Activated CD8-positive, alpha-beta memory T cell treated with anti-CD3 and anti-CD28 coated beads for 1 hour (primary cell): ENCODE results near the gene NCS1.

Experiments
- DNase-seq, 2 donors: peaks; one replicate each; pipeline ENCODE4 v3.0.0-alpha.2; 2020; ENCODE audit warnings: low read depth in 1 of 2; ENCODE audit errors: extremely low read depth in 1 of 2

Gene NCS1

GRCh38 chr9:130211548-130212226, 39.5 kb downstream of the NCS1 start:
- DNase-seq: no peak

DNA sequence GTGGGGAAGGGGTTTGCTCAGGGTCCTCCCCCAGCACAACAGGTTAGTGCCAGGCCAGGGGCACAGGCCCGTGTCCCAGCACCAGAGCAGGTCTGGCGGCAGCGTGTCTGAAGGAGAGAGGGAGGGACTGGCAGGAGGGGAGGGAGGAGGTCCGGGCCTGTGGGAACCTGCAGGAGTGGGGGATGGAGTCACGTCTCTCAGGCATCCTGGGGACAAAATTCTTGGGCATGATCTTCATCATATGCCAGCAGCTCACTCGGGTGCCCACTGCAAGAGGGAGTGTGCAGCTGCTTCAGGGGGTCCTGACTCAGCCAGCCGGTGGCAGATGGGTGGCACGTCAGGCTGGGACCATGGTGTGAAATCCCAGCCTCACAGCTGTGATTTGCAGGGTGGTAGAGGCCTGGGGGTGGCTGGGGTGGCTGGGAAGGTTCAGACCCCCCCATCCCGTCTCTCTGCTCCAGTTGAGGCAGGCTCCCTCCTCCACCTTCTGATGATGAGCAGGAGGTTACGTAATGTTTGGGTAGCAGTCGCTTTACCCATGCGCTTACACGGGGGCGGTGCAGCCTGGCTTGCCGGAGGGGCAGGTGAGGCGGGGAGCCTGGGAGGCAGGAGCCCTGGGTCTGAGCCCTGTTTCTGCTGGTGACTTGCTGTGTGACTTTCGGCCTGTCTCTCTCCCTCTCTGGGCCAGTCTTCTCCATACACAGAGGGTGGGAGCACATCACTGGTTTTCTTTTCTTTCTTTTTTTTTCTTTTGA, 40.5 kb downstream of the NCS1 start:
- DNase-seq: no peak

- DNase-seq: no peak
Observed at GRCh38 chr9:130213911-130214761, 41.9 kb downstream of the NCS1 start.

DNA sequence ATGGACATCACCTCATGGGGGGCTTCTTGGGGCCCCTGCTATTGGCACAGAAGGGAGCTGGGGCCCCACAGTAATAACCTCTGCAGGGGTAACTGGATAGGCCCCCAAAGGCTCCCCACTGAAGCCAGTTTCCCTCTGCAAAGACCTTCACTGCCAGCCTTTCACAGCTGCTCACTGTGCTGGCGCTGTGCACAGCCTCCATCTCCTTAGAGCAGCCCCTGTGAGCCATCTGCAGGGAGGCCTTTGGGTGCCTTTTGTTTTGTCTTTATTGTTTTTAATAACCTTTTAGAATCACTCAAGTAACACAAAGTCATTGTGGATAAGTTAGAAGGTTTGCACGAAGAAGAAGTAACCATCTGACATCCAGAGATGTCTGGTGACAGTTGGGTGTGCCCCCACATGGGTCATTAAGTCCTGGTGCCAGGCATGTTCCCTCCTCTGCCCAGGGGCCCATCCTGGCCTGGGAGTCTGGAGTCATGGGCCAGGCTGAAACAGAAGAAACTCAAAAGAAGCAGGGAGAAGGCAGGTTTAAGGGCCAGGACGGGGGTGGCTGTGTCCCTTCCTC, 42.7 kb downstream of the NCS1 start:
- no peak for DNase-seq

- no peak for DNase-seq
Observed at GRCh38 chr9:130215341-130216119, 43.3 kb downstream of the NCS1 start.

GRCh38 chr9:130217838-130218237, 45.6 kb downstream of the NCS1 start:
- no peak for DNase-seq

GRCh38 chr9:130219661-130220096, 47.5 kb downstream of the NCS1 start:
- DNase-seq: no peak

- DNase-seq: no peak
Observed at GRCh38 chr9:130220352-130220751, 48.1 kb downstream of the NCS1 start.

DNA sequence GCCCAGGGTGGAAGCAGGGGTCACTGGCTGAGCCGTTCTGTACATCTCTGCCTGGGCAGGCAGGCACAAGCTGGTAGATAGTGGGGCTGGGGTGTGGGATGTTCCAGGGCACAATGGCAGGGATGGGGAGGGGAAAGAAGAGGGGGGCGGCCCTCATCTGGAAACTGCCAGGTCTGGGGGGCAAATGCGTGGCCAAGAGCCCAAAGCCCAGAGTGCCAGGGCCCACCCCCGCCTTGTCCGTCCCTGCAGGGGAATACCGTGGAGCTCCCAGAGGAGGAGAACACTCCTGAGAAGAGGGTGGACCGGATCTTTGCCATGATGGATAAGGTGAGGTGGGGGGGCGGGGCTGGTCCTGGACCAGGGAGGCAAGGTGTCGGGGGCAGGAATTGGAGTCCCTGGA, 50.6 kb downstream of the NCS1 start:
- no peak for DNase-seq

DNA sequence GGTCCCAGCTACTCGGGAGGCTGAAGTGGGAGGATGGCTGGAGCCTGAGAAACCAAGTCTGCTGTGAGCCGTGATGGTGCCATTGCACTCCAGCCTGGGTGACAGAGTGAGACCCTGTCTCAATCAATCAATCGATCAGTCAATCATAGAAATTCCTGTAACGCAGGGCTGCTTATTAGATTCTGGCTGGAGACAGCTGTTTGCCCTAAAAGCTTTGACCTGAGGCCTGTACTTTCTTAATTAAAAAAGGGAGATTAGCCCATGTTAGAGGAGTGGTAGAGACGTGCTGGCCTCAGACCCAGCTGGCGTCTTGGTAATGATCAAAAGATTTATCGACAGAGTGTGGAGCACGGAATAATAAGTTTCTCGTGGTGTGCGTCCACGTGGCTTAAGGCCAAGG, 52.9 kb downstream of the NCS1 start:
- no peak for DNase-seq

GRCh38 chr9:130225586-130225985, 53.4 kb downstream of the NCS1 start:
- DNase-seq: no peak

GRCh38 chr9:130226112-130226511, 53.9 kb downstream of the NCS1 start:
- no peak for DNase-seq

DNA sequence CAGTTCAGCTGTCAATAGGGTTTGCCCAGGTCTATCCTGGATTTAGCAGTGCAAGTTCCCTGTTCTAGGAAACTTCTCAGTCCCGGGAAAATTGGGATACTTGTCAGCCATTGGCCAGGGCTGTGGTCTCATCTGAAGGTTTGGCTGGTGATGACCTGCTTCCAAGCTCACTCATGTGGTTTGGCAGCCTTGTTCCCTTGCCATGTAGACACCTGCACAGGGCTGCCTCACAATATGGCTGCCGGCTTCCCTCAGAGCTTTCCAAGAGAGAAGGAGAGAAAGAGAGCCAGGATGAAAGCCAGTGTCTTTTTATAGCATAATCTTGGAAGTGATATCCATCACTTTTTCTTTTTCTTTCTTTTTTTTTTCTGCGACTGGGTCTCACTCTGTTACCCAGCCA, 55.6 kb downstream of the NCS1 start:
- no peak for DNase-seq

- no peak for DNase-seq
Observed at GRCh38 chr9:130229759-130230158, 57.6 kb downstream of the NCS1 start.

GRCh38 chr9:130230631-130231030, 58.4 kb downstream of the NCS1 start:
- DNase-seq: no peak

GRCh38 chr9:130232899-130233586, 60.8 kb downstream of the NCS1 start:
- no peak for DNase-seq

GRCh38 chr9:130233587-130233945, 61.4 kb downstream of the NCS1 start:
- DNase-seq: no peak

DNA sequence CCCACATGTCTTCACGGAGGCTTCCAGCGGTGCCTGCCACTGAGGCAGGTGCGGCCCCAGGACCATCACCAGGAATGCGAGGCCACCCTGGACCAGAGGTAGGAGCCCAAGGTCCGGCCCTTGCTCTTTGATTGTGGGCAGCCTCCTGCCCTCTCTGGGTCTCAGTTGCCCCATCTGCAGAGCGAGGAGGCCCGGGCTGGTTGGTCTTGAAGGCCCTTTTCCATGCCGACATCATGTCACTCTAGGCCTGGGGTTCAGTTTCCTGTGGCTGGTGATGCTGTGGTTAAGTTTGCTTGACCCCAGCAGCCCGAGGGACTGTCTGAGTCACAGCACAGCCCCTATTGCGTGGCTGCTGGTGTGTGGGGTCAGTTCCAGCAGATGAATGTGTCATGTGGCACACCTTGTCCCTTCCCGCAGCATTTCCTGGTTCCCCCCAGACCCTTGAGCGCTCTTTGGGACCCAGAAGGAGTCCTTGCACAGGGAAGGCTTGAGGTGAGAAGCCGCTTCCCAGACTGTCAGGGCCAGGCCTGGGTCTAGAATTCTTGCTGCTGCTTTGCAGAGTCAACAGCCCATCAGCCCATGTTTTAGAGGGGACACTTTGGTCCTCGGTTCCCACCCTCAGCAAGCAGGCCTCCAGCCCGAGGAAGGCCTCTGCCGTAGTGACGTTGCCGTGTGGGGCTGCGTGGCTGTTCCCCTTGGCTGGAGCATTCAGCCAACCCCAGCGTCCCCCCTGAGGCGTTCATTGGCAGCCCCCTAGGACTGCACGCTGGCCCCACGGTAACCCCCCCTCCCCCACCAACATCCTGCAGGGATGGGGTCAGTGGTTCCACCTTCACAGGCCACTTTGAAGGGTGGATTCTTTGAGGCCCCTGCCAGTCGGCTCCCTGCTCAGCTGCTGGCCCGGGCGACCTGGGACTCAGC, 62.4 kb downstream of the NCS1 start:
- no peak for DNase-seq
